A673 (cell line): ENCODE data around the gene GRAMD2B.

Source experiments
- CTCF ChIP-seq: fragments of 300-800, 200-600 bp; sonication (generic); conservative IDR thresholded peaks from 2 replicates; pipeline ENCODE4 v1.5.1; 2017; ENCODE audit warnings: low read depth, mild to moderate bottlenecking, antibody characterized with exemption, low read length, moderate library complexity, mixed read lengths
- EZH2 ChIP-seq: fragments of 200-600 bp; sonication (generic); IDR thresholded peaks from 2 replicates; pipeline ENCODE4 v1.6.1; 2017; ENCODE audit warnings: borderline replicate concordance, low read depth, mild to moderate bottlenecking, mixed read lengths, antibody characterized with exemption, low read length; ENCODE audit not compliant: poor library complexity, severe bottlenecking

GRCh38 chr5:126414874-126415502, 8.2 kb upstream of the GRAMD2B start:
- TF ChIP-seq CTCF (no peak), EZH2 (no peak)
